Measurements from ENCODE around the gene ENC1. TPM values are rescaled to one million over a fixed set of nuclear protein-coding genes. Genes with fewer than 3 reads are reported as not detected.

The ENC1 gene
- total and polyA plus RNA-seq, 4 experiments from 2014 or later, result 0.10 to 0.84 (median 0.68) TPM

GRCh38 chr5:74589204-74590056 lies 51.1 kb downstream of the ENC1 start:
- Histone ChIP-seq H3K9me3 (ENCODE audit: control insufficient read depth in 1 of 2, low read length in 2 of 2) (no peaks in the 10 kb centered on the region), H3K27me3 (ENCODE audit: insufficient read depth, low read length) (no peaks in the 10 kb centered on the region), H3K36me3 (ENCODE audit: insufficient read depth, low read length) (no peaks in the 10 kb centered on the region), H3K4me1 (ENCODE audit: insufficient read depth, low read length) (no peaks in the 10 kb centered on the region), H3K4me3 (ENCODE audit: low read length in 2 of 2) (no peak overlapping the region), H3K27ac (ENCODE audit: low read depth, low read length) (no peak overlapping the region)
- Mint-ChIP-seq H3K9me3 (no peaks in the 10 kb centered on the region), H3K4me1 (no peaks in the 10 kb centered on the region), H3K27ac (no peak overlapping the region), H3K27me3 (peaks cover 4 to 11% of the 10 kb centered on the region in 2 donors), H3K36me3 (no peaks in the 10 kb centered on the region), H3K4me3 (no peak overlapping the region)
- intact Hi-C loops (cut with micrococcal nuclease), result no loop called here
- ChIA-PET CTCF (ENCODE audit: partially characterized antibody) (no interaction called here), POLR2A (ENCODE audit: partially characterized antibody) (no interaction called here)
- no peak for DNase-seq

- H3K27ac Mint-ChIP-seq, result no peak overlapping the region
- H3K36me3 Mint-ChIP-seq, result no peaks in the 10 kb centered on the region
- Histone ChIP-seq H3K36me3 (ENCODE audit: insufficient read depth, low read length) (no peaks in the 10 kb centered on the region), H3K9me3 (ENCODE audit: control insufficient read depth in 1 of 2, low read length in 2 of 2) (no peaks in the 10 kb centered on the region), H3K27me3 (ENCODE audit: insufficient read depth, low read length) (no peaks in the 10 kb centered on the region), H3K27ac (ENCODE audit: low read depth, low read length) (no peak overlapping the region), H3K4me3 (ENCODE audit: low read length in 2 of 2) (no peak overlapping the region), H3K4me1 (ENCODE audit: insufficient read depth, low read length) (no peaks in the 10 kb centered on the region)
- H3K4me1 Mint-ChIP-seq, result no peaks in the 10 kb centered on the region
- intact Hi-C loops (cut with micrococcal nuclease), result no loop called here
- no peaks in the 10 kb centered on the region for H3K9me3 Mint-ChIP-seq
- no peak overlapping the region for H3K4me3 Mint-ChIP-seq
- POLR2A ChIA-PET (ENCODE audit: partially characterized antibody), result no interaction called here
- peaks cover 4 to 11% of the 10 kb centered on the region in 2 donors for H3K27me3 Mint-ChIP-seq
- CTCF ChIA-PET (ENCODE audit: partially characterized antibody), result no interaction called here
- DNase-seq, result no peak
Measured at GRCh38 chr5:74588415-74588814, 52.1 kb downstream of the ENC1 start.

DNA sequence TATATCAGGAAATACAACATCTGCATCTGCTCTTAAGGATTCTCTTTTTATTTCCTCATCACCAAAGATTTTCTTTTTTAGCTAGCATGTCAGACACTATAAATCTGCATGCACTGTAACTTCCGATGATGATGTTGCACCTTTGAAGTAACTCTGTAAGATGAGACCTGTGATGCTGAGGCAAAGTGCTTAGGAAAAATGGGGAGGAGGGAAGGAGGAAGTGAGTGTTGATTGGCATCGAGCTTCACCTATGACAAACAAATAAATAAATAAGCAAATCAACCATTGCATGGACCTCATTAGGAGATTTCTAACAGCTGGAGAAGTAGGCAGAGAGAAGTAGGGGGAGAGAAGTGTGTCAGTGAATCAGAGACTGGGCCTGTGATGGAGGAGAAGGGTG lies 52.6 kb downstream of the ENC1 start:
- H3K36me3 ChIP-seq (ENCODE audit: insufficient read depth, low read length), result no peaks in the 10 kb centered on the region
- intact Hi-C loops (cut with micrococcal nuclease), result no loop called here
- H3K9me3 ChIP-seq (ENCODE audit: control insufficient read depth in 1 of 2, low read length in 2 of 2), result no peaks in the 10 kb centered on the region
- H3K4me1 ChIP-seq (ENCODE audit: insufficient read depth, low read length), result no peaks in the 10 kb centered on the region
- no peak for DNase-seq
- no peak overlapping the region for H3K27ac ChIP-seq (ENCODE audit: low read depth, low read length)
- POLR2A ChIA-PET (ENCODE audit: partially characterized antibody), result no interaction called here
- Mint-ChIP-seq H3K27me3 (peaks cover 4 to 11% of the 10 kb centered on the region in 2 donors), H3K36me3 (no peaks in the 10 kb centered on the region), H3K9me3 (no peaks in the 10 kb centered on the region), H3K4me3 (no peak overlapping the region), H3K4me1 (no peaks in the 10 kb centered on the region), H3K27ac (peak overlapping the region in 2 of 7 donors; percentile 0 to 5)
- CTCF ChIA-PET (ENCODE audit: partially characterized antibody), result no interaction called here
- H3K27me3 ChIP-seq (ENCODE audit: insufficient read depth, low read length), result no peaks in the 10 kb centered on the region
- H3K4me3 ChIP-seq (ENCODE audit: low read length in 2 of 2), result no peak overlapping the region

DNA sequence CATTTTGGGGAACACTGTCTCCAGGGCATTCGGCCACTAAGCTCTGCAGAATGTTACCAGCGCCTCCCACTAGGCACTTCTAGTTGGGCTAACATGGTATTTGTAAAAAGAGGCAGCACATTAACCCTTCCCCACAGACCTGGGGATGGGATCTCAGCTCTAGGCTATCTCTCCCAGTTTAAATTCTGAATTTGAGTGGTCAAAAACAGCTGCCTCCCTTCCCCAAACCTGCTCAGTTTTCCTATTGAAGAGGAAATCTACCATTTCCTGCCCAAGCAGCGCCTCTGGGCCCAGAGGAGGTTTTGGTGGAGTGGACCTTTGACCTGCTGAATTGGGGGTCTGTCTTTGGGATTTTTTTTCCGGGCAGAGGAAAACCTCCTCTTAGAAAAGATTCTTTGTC lies 53.2 kb downstream of the ENC1 start:
- no peaks in the 10 kb centered on the region for H3K27me3 ChIP-seq (ENCODE audit: insufficient read depth, low read length)
- H3K27ac ChIP-seq (ENCODE audit: low read depth, low read length), result no peak overlapping the region
- no peak overlapping the region for H3K27ac Mint-ChIP-seq
- H3K4me3 ChIP-seq (ENCODE audit: low read length in 2 of 2), result no peak overlapping the region
- CTCF ChIA-PET (ENCODE audit: partially characterized antibody), result no interaction called here
- intact Hi-C loops (cut with micrococcal nuclease), result no loop called here
- DNase-seq, result no peak
- no peaks in the 10 kb centered on the region for H3K9me3 ChIP-seq (ENCODE audit: control insufficient read depth in 1 of 2, low read length in 2 of 2)
- no peaks in the 10 kb centered on the region for H3K4me1 Mint-ChIP-seq
- H3K4me1 ChIP-seq (ENCODE audit: insufficient read depth, low read length), result no peaks in the 10 kb centered on the region
- H3K27me3 Mint-ChIP-seq, result peaks cover 4 to 11% of the 10 kb centered on the region in 2 donors
- H3K4me3 Mint-ChIP-seq, result no peak overlapping the region
- no peaks in the 10 kb centered on the region for H3K36me3 ChIP-seq (ENCODE audit: insufficient read depth, low read length)
- no peaks in the 10 kb centered on the region for H3K36me3 Mint-ChIP-seq
- H3K9me3 Mint-ChIP-seq, result no peaks in the 10 kb centered on the region
- POLR2A ChIA-PET (ENCODE audit: partially characterized antibody), result no interaction called here

GRCh38 chr5:74586856-74587255 lies 53.7 kb downstream of the ENC1 start:
- no peak overlapping the region for H3K27ac ChIP-seq (ENCODE audit: low read depth, low read length)

GRCh38 chr5:74582853-74583252 lies 57.7 kb downstream of the ENC1 start:
- ChIA-PET CTCF (ENCODE audit: partially characterized antibody) (no interaction called here), POLR2A (ENCODE audit: partially characterized antibody) (no interaction called here)
- Histone ChIP-seq H3K27ac (ENCODE audit: low read depth, low read length) (no peak overlapping the region), H3K36me3 (ENCODE audit: insufficient read depth, low read length) (no peaks in the 10 kb centered on the region), H3K9me3 (ENCODE audit: control insufficient read depth in 1 of 2, low read length in 2 of 2) (no peaks in the 10 kb centered on the region), H3K4me3 (ENCODE audit: low read length in 2 of 2) (no peak overlapping the region), H3K4me1 (ENCODE audit: insufficient read depth, low read length) (peaks cover 24% of the 10 kb centered on the region), H3K27me3 (ENCODE audit: insufficient read depth, low read length) (no peaks in the 10 kb centered on the region)
- H3K27me3 Mint-ChIP-seq, result no peaks in the 10 kb centered on the region
- intact Hi-C loops (cut with micrococcal nuclease), result no loop called here
- no peaks in the 10 kb centered on the region for H3K9me3 Mint-ChIP-seq
- DNase-seq, result no peak
- peaks cover 14 to 31% (median 19%) of the 10 kb centered on the region in 4 donors for H3K4me1 Mint-ChIP-seq
- H3K4me3 Mint-ChIP-seq, result no peak overlapping the region
- no peaks in the 10 kb centered on the region for H3K36me3 Mint-ChIP-seq
- H3K27ac Mint-ChIP-seq, result peak overlapping the region in 3 of 7 donors; percentile 9 to 44 (median 15)

More at GRCh38 chr5:74586856-74587255, 53.7 kb downstream of the ENC1 start:
- no peak overlapping the region for H3K27ac Mint-ChIP-seq
- no peaks in the 10 kb centered on the region for H3K4me1 ChIP-seq (ENCODE audit: insufficient read depth, low read length)
- H3K27me3 Mint-ChIP-seq, result peaks cover 4 to 11% of the 10 kb centered on the region in 2 donors
- CTCF ChIA-PET (ENCODE audit: partially characterized antibody), result interaction anchor here (0.6 kb wide), 1 partner anchor 41 kb away, joined by 3 read pairs; no protein-coding TSS in a partner anchor
- no peaks in the 10 kb centered on the region for H3K9me3 ChIP-seq (ENCODE audit: control insufficient read depth in 1 of 2, low read length in 2 of 2)
- POLR2A ChIA-PET (ENCODE audit: partially characterized antibody), result no interaction called here
- no peaks in the 10 kb centered on the region for H3K27me3 ChIP-seq (ENCODE audit: insufficient read depth, low read length)
- no peak overlapping the region for H3K4me3 Mint-ChIP-seq
- H3K4me1 Mint-ChIP-seq, result peaks cover 0 to 1% (median 0%) of the 10 kb centered on the region in 4 donors
- H3K36me3 ChIP-seq (ENCODE audit: insufficient read depth, low read length), result no peaks in the 10 kb centered on the region
- H3K4me3 ChIP-seq (ENCODE audit: low read length in 2 of 2), result no peak overlapping the region
- no peak for DNase-seq
- H3K36me3 Mint-ChIP-seq, result no peaks in the 10 kb centered on the region
- intact Hi-C loops (cut with micrococcal nuclease), result no loop called here
- H3K9me3 Mint-ChIP-seq, result no peaks in the 10 kb centered on the region

GRCh38 chr5:74581988-74582365 lies 58.6 kb downstream of the ENC1 start:
- H3K27me3 Mint-ChIP-seq, result no peaks in the 10 kb centered on the region
- no peaks in the 10 kb centered on the region for H3K27me3 ChIP-seq (ENCODE audit: insufficient read depth, low read length)
- H3K36me3 Mint-ChIP-seq, result no peaks in the 10 kb centered on the region
- no peak for DNase-seq
- H3K4me1 Mint-ChIP-seq, result peaks cover 19 to 40% (median 25%) of the 10 kb centered on the region in 4 donors
- peak overlapping the region in 3 of 7 donors; percentile 5 to 63 (median 36) for H3K27ac Mint-ChIP-seq
- ChIA-PET POLR2A (ENCODE audit: partially characterized antibody) (no interaction called here), CTCF (ENCODE audit: partially characterized antibody) (no interaction called here)
- H3K27ac ChIP-seq (ENCODE audit: low read depth, low read length), result no peak overlapping the region
- H3K4me3 Mint-ChIP-seq, result no peak overlapping the region
- peaks cover 33% of the 10 kb centered on the region for H3K4me1 ChIP-seq (ENCODE audit: insufficient read depth, low read length)
- no peaks in the 10 kb centered on the region for H3K9me3 ChIP-seq (ENCODE audit: control insufficient read depth in 1 of 2, low read length in 2 of 2)
- H3K36me3 ChIP-seq (ENCODE audit: insufficient read depth, low read length), result no peaks in the 10 kb centered on the region
- no peaks in the 10 kb centered on the region for H3K9me3 Mint-ChIP-seq
- intact Hi-C loops (cut with micrococcal nuclease), result no loop called here
- no peak overlapping the region for H3K4me3 ChIP-seq (ENCODE audit: low read length in 2 of 2)
